WERI-Rb-1 (cell line): ENCODE results near the gene CDK18.

Experiments used
- DNase-seq: peaks from one replicate; pipeline ENCODE4 v3.0.0-alpha.2; 2020
- H3K27ac ChIP-seq: fragments of 250-450 bp; sonication (Bioruptor Pico); 2 replicates; pipeline ENCODE4 v1.5.1; 2020; ENCODE audit warnings: mild to moderate bottlenecking, moderate library complexity
- H3K27me3 ChIP-seq: fragments of 250-450 bp; sonication (Bioruptor Pico); 2 replicates; pipeline ENCODE4 v1.5.1; 2021; ENCODE audit warnings: mild to moderate bottlenecking, low read depth, moderate library complexity; ENCODE audit not compliant: insufficient read depth, severe bottlenecking
- H3K36me3 ChIP-seq: fragments of 250-450 bp; sonication (Bioruptor Pico); 2 replicates; pipeline ENCODE4 v1.5.1; 2020; ENCODE audit warnings: mild to moderate bottlenecking, moderate library complexity
- H3K4me3 ChIP-seq: 2 replicates; pipeline ENCODE4 v1.5.1; 2011; ENCODE audit warnings: low read depth, mild to moderate bottlenecking, control low read depth, low read length
- H3K9me3 ChIP-seq: fragments of 250-450 bp; sonication (Bioruptor Pico); 2 replicates; pipeline ENCODE4 v1.5.1; 2021; ENCODE audit warnings: mild to moderate bottlenecking, moderate library complexity; ENCODE audit not compliant: severe bottlenecking
- CTCF ChIP-seq: IDR thresholded peaks from 2 replicates; pipeline ENCODE4 v1.5.1; 2011; ENCODE audit warnings: low read depth, mild to moderate bottlenecking, control low read depth, inconsistent platforms, low read length

Gene CDK18

GRCh38 chr1:205484985-205485967, 19.2 kb upstream of the CDK18 start:
- Histone ChIP-seq H3K4me3 (no peak overlapping the region), H3K9me3 (no peaks in the 10 kb centered on the region), H3K27me3 (peaks cover 4% of the 10 kb centered on the region), H3K36me3 (no peaks in the 10 kb centered on the region), H3K27ac (peak overlapping the region; percentile 5; the same call in 1 of the 2 replicates)
- peak; percentile 99 for DNase-seq
- peak; percentile 100 for TF ChIP-seq CTCF

DNA sequence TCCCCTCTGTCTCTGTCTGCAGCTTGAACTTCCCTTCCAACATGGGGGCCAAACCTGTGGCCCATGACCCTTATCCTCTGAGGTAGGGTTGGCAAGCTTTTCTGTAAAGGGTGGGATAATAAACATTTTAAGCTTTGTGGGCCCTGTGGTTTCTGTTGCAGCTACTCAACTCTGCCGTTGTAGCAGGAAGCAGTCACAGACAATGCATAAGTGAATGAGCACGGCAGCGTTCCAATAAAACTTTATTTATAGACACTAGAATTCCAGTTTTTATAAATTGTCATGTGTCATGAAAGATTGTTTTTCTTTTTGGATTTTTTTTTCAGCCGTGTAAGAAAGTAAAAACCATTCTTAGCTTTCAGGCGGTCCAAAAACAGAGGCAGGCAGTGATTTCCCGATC, 18.2 kb upstream of the CDK18 start:
- TF ChIP-seq CTCF = no peak
- no peaks in the 10 kb centered on the region for H3K36me3 ChIP-seq

DNA sequence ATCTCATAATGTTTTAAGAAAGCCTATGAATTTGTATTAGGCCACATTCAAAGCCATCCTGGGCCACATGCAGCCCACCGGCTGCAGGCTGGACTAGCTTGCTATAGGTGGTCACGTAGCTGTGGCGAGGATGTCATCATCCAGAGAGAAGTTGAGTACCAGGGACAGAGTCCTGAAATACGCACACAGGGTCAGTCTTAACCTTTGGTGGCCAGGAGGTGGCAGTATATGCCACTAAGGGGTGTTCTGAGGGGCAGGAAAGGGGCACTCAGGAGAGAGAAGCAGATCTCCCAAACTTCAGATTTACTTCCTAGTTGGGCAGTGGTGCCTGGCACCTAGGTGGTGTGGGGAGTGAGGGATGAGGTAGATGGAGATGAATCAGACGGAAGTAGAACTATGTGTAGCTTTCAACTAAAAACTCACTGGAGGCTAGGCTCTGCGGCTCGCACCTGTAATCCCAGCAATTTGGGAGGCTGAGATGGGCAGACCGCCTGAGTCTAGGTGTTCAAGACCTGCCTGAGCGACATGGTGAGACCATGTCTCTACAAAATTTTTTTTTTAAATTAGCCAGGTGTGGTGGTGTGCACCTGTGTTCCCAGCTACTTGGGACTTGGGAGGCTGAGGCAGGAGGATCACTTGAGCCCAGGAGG, 16.3 kb upstream of the CDK18 start:
- H3K4me3 ChIP-seq = no peak overlapping the region
- no peaks in the 10 kb centered on the region for H3K9me3 ChIP-seq
- no peaks in the 10 kb centered on the region for H3K27me3 ChIP-seq
- peak; percentile 98 for TF ChIP-seq CTCF
- peak; percentile 85 for DNase-seq
- H3K36me3 ChIP-seq = no peaks in the 10 kb centered on the region
- H3K27ac ChIP-seq = no peak overlapping the region

More for the DNA sequence above, 18.2 kb upstream of the CDK18 start:
- no peak overlapping the region for H3K27ac ChIP-seq
- H3K9me3 ChIP-seq = no peaks in the 10 kb centered on the region
- no peaks in the 10 kb centered on the region for H3K27me3 ChIP-seq
- H3K4me3 ChIP-seq = no peak overlapping the region
- DNase-seq = no peak

GRCh38 chr1:205491794-205492193, 12.7 kb upstream of the CDK18 start:
- Histone ChIP-seq H3K9me3 (no peaks in the 10 kb centered on the region), H3K27ac (peak overlapping the region; percentile 4; the same call in 1 of the 2 replicates), H3K4me3 (no peak overlapping the region), H3K36me3 (no peaks in the 10 kb centered on the region), H3K27me3 (no peaks in the 10 kb centered on the region)
- no peak for DNase-seq
- TF ChIP-seq CTCF = no peak

DNA sequence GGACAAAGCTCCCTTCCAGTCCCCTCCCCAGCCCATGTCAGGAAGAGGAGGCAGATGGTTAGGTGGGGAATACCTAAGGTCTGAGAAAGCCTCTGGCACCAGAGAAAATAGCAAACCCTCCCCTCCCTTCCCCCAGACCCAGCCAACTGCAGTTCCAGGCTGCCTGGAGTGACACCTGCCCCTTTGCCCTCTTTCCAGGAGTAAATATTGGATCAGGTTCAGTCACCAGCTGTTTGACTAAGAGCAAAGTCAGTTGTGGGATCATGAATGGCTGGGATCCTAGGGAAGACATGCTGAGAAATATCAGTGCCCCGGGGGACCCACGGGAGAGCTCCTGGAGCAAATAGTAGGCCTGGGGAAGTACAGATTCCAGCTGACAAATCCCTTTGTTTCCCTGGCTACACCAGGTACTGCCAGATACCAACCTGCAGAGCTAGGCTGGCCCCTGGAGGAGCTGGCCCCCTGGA, 12.2 kb upstream of the CDK18 start:
- no peaks in the 10 kb centered on the region for H3K9me3 ChIP-seq
- peak; percentile 81 for DNase-seq
- H3K27ac ChIP-seq = peak overlapping the region; percentile 4; the same call in 1 of the 2 replicates
- H3K4me3 ChIP-seq = no peak overlapping the region
- H3K36me3 ChIP-seq = no peaks in the 10 kb centered on the region
- no peak for TF ChIP-seq CTCF
- H3K27me3 ChIP-seq = no peaks in the 10 kb centered on the region
